CD4-positive, alpha-beta T cell treated with Interleukin-12 subunit alpha and Interleukin-12 subunit beta, for 1 hour (primary cell): ENCODE results near the gene SRRM1.

Experiments
- DNase-seq: peaks from one replicate; pipeline ENCODE4 v3.0.0-alpha.2; 2020

SRRM1 gene

GRCh38 chr1:24642481-24643362 lies at the start of gene SRRM1:
Gene SRRM1, plus strand, starts transcription at chr1:24643302. Its CDS starts 25 bp downstream, at chr1:24643327.
- DNase-seq, result peak; percentile 100

DNA sequence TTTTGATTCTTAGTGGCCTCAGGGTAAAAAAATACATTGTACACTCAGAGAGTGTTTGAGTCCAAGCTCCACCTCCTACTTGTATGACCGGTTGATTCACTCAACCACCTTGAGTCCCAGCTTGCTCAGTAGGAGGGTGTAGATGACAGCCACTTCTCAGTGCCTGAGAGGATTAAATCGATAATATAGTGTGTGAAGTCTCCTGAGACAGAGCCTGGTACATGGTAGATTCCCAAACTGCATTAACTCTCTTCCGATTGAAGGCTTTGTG lies 48.8 kb upstream of the SRRM1 start:
- DNase-seq, result no peak

- DNase-seq, result no peak
Measured at GRCh38 chr1:24596401-24596880, 46.7 kb upstream of the SRRM1 start.

- no peak for DNase-seq
Measured at GRCh38 chr1:24599265-24599664, 43.8 kb upstream of the SRRM1 start.

GRCh38 chr1:24600551-24600950 lies 42.6 kb upstream of the SRRM1 start:
- DNase-seq, result no peak

GRCh38 chr1:24605534-24606295 lies 37.4 kb upstream of the SRRM1 start:
- no peak for DNase-seq

- DNase-seq, result no peak
Measured at GRCh38 chr1:24606296-24606605, 36.9 kb upstream of the SRRM1 start.

DNA sequence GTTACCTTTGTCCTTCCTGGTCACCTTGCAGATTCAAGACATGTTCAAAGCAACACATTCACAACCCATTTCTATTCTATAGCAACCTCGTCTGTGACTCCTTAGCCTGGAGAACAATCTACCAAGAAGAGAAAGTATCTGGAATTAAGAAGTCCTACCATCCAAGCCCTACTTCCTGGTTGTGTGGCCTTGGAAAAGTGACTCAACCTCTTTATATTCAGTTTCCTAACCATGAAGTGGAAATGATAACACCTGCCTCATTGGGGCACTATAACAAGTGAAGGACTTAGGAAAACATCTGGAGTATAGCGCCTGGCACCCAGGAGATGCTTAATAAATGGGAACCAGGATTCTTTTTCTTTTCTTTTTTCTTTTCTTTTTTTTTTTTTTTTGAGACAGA lies 36.5 kb upstream of the SRRM1 start:
- no peak for DNase-seq

GRCh38 chr1:24609949-24610517 lies 33.1 kb upstream of the SRRM1 start:
- no peak for DNase-seq

DNA sequence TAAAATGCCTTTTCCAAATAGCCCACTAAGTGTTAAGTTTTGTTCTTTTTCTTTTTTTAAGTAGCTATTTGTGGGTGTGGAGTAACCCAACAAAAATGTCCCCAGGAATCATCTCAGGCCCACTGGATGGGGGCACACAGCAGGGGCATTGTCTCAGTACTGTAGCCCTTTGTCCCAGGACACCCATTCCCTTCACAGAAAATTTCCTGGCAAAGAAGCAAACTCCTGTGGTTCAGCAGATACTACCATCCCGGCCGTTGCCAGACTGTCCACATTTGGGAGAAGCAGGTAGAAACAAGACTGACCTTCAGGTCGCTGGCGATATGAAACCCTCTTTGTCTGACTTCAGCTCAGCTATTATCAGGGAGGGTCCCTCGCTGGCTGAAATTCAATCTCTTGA lies 23.7 kb upstream of the SRRM1 start:
- no peak for DNase-seq

DNA sequence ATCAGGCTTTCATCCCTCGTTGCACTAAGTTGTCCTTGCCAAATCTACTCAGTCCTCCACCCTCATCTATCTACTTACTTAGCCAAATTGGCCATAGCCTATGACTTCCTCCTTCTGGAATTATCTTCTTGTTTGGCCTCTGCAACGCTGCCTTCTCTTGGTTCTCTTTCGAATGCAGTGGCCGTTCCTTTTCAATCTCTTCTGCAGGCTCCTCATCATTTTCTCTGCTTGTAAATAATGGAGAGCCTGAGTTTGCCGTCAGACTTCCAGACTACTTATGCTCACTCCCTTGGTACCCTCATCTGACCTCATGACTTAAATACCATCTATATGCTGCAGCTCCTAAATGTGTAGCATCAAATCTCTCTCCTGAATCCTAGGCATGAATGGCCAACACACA lies 22.4 kb upstream of the SRRM1 start:
- DNase-seq, result no peak

GRCh38 chr1:24621121-24621520 lies 22.0 kb upstream of the SRRM1 start:
- DNase-seq, result no peak

DNA sequence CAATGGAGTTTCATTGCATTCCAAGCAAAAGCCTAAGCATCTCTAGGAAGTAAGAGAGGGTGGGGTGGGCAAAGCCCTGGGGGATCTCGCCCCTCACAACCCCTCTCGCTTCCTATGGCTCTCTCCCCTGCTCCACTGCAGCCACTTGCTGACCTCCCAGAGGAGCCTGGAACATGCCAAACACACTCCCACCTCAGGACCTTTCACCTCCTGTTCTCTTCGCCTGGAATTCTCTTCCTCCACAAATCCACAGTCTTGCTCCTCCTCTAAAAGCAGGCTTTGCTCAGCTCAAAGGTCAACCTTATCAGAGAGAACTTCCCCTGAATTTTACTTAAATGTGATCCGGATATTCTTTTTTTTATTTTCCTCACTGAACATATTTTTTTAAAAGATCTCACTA lies 20.9 kb upstream of the SRRM1 start:
- no peak for DNase-seq

DNA sequence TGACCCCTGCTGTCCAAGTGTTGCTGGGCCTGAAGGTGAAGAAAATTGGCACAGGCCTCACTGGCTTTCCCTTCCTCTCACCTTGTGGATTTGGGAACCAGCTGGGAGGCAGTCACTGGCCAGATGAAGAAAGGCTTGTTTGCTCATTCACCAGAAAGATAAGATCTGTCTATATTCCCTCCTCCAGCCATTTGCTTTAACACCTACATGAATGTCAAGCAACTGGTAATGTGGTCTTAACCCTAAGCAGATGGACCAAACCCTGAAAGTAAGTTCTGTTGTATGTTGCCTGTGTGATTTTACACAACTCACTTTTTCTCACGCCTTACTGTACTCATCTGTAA lies 10.3 kb upstream of the SRRM1 start:
- no peak for DNase-seq

GRCh38 chr1:24635195-24635843 lies 7.8 kb upstream of the SRRM1 start:
- DNase-seq, result peak; percentile 67

DNA sequence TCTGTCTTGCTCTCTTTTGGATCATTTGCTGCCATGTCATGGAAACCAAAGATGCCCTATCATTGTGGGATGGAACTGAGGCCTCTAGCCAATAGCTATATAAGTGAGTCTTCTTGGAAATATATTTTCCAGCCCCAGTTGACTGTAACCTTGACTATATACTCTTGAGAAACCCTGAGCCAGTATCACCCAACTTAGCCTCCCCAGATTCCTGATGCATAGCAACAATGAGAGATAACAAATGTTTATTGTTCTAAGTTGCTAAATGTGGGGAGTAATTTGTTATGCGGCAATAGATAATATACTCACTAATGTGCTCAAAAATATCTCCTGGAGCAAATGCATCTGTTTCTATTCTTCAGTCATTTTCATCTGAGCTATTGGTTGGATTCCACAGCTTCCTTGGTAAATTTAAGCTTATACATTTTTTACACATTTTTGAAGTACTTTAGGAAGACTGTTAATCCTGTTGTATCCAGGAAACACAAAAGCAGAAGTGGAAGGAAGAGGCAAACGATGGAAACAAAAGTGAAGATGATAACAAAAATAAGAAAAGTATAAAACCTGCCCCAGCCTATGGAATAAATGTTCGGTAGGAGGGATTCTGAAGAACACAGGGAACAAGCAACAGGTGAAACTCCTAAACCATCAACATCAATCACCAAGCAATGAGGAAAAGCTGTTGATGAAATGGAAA lies 6.3 kb upstream of the SRRM1 start:
- no peak for DNase-seq

GRCh38 chr1:24639094-24639493 lies 4.0 kb upstream of the SRRM1 start:
- no peak for DNase-seq

DNA sequence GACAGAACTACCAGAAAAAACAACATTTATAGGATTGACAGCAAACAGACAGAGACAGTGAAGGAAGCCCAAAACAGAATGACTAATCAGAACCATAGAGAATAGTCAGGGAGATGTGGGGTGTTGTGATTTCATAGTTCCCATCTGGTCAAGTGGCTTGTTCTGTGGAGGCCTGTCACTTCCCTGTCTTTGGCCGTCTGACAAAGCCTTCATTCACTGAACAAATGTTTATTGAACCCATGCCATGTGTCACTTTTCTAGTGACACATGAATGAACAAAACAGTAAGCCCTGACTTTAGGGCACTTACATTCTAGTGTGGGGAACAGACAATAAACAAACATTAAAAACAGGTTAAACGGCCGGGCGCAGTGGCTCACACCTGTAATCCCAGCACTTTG lies 3.2 kb upstream of the SRRM1 start:
- DNase-seq, result no peak

- DNase-seq, result no peak
Measured at GRCh38 chr1:24640288-24640687, 2.8 kb upstream of the SRRM1 start.

DNA sequence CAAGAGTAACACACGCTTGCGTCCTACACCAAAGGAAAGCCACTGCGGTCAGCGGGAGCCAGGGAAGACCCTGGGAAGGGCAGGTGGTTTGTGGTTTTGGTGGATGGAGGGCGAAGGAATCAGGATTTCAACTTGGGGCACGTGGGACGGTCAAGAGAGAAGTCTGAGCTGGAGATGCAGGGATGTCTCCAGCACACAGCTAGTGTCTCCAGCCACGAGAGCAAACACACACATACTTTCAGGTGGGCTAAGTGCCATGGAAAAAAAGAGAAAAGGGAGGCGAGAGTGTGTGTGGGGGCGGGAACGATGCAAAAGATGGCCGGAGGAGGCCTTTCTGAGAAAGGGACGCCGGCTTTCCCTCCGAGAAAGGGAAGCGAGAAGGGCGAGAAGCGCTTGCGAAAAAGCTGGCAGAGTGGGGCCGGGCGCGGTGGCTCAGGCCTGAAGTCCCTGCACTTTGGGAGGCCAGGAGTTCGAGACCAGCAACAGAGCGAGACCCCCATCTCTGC lies 1.4 kb upstream of the SRRM1 start:
- DNase-seq, result peak; percentile 34

DNA sequence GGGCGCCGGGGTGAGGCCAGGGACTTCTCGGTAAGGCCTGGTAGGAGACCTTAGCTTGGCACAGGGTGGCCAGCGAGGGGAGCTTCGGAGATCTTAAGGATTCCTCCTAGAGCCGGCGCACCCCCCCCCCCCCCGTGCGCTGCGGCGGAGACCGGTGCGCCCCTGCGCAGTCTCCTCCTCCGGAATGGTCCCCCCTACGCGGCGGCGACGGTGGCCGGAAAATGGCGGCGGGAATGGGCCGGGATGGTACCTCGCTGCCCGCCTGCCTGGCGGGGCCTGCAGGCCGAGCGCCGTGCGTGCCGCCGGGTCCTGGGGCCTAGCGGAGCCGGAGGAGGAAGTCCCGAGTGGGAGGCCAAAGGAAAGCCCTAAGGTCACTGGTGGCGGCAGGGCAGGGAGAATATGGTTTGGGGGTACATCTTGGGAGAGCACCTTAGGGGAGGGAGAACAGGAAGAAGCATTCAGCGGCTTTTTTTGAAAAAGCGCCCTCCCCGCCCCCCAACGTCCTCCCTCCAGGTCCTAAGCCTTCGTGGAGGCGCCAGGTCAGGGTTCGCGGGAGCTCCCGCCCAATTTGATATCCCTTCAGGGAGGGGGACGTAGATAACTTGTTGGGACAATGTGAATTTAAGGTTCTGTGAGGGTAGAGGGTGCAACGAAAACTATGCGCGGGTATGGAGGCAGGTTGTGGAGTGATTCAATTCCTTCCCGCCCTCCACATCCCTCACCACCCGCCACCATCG lies 429 bp downstream of the SRRM1 start:
- DNase-seq, result no peak

DNA sequence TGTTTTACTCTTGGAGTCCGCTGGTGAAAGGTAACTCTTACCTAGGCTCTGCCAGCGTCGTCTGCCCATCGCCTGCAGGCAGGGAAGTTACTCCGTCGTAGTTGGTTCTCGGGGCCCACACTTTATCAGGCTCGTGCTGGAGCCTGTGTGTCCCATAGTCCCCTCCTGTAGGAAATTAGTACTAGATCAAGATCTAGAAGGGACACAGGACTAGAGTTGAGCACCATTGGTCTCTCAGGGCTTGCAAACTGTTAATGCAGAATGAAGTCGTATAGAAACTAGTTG lies 940 bp downstream of the SRRM1 start:
- no peak for DNase-seq
